BE2C (cell line): Measurements from ENCODE around the gene INHBB. TPM values are rescaled to one million over a fixed set of nuclear protein-coding genes. Genes with fewer than 3 reads are reported as not detected.

Source experiments
- DNase-seq: peaks from one replicate; pipeline ENCODE4 v3.0.0-alpha.2; 2020
- H3K27me3 ChIP-seq: fragments of 250-450 bp; sonication (Bioruptor Pico); 2 replicates; pipeline ENCODE4 v1.5.1; 2020; ENCODE audit warnings: mild to moderate bottlenecking
- H3K36me3 ChIP-seq: fragments of 250-450 bp; sonication (Bioruptor Pico); 2 replicates; pipeline ENCODE4 v1.5.1; 2020; ENCODE audit warnings: mild to moderate bottlenecking
- H3K4me1 ChIP-seq: fragments of 250-450 bp; sonication (Bioruptor Pico); 2 replicates; pipeline ENCODE4 v1.5.1; 2020
- H3K4me3 ChIP-seq: 2 replicates; pipeline ENCODE4 v1.5.1; 2011; ENCODE audit warnings: low read depth, low read length
- H3K9me3 ChIP-seq: fragments of 250-450 bp; sonication (Bioruptor Pico); 2 replicates; pipeline ENCODE4 v1.5.1; 2020
- polyA plus RNA-seq: library from polyadenylated mRNA; unstranded; fragments of >200 nt; gene quantifications from one replicate; pipeline ENCODE4 v1.2.1, GENCODE V29; 2012; ENCODE audit warnings: low read depth, missing spikeins; ENCODE audit not compliant: insufficient read length, insufficient read depth
- TF ChIP-seq, protein P1 (sequence below): IDR thresholded peaks from 2 replicates; pipeline ENCODE4 v1.5.1; 2012; ENCODE audit warnings: mild to moderate bottlenecking, low read depth, low read length

INHBB gene
- polyA plus RNA-seq, result not detected

DNA sequence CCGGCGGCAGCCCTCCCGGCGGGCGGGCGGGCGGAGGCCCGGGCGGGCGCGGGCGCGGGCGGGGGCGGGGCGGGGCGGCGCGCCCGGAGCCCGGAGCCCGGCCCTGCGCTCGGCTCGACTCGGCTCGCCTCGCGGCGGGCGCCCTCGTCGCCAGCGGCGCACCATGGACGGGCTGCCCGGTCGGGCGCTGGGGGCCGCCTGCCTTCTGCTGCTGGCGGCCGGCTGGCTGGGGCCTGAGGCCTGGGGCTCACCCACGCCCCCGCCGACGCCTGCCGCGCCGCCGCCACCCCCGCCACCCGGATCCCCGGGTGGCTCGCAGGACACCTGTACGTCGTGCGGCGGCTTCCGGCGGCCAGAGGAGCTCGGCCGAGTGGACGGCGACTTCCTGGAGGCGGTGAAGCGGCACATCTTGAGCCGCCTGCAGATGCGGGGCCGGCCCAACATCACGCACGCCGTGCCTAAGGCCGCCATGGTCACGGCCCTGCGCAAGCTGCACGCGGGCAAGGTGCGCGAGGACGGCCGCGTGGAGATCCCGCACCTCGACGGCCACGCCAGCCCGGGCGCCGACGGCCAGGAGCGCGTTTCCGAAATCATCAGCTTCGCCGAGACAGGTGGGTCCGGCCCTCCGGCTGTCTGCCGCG is at the start of gene INHBB:
Gene INHBB, plus strand, starts transcription at position 111 of the 641 bp plus-strand sequence. Its CDS starts 53 bp downstream, at position 164.
- Histone ChIP-seq H3K9me3 (no peaks in the 10 kb centered on the region), H3K4me1 (no peaks in the 10 kb centered on the region), H3K4me3 (no peak within 1 kb of the TSS), H3K36me3 (no peaks in the 10 kb centered on the region), H3K27me3 (peaks cover 51% of the 10 kb centered on the region)
- DNase-seq, result no peak
- TF ChIP-seq, protein P1, sequence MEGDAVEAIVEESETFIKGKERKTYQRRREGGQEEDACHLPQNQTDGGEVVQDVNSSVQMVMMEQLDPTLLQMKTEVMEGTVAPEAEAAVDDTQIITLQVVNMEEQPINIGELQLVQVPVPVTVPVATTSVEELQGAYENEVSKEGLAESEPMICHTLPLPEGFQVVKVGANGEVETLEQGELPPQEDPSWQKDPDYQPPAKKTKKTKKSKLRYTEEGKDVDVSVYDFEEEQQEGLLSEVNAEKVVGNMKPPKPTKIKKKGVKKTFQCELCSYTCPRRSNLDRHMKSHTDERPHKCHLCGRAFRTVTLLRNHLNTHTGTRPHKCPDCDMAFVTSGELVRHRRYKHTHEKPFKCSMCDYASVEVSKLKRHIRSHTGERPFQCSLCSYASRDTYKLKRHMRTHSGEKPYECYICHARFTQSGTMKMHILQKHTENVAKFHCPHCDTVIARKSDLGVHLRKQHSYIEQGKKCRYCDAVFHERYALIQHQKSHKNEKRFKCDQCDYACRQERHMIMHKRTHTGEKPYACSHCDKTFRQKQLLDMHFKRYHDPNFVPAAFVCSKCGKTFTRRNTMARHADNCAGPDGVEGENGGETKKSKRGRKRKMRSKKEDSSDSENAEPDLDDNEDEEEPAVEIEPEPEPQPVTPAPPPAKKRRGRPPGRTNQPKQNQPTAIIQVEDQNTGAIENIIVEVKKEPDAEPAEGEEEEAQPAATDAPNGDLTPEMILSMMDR, result no peak

DNA sequence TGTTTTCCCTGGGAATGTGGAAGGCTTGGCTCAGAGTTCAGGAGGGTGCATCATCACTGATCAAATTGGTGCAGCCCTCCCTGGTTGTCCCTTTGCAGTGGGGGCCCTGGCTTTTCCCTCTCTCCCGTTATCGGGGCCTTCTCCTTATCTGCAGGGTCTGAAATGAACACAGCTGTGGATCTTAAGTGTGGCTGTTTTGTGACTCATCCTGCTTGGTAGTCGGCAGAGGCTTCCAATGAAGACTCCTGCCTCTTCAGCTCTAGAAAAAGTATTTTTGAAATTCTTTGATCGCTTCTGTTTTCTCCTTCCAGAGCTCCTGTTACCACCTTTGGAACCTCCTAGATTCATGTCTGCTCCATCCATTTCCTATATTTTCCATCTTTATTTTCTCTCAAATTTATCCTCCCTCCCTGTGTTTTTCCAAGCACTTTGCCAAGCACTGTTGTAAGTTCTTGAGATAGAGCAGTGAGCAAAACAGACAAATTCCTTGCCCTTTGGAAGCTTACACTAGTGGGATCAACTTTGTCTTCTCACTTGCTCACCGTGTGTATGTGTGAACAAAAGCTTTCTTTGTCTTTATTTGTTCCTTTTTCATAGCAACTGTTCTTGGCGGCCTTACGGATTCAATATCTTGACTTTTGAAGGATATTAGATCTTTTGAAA is 47.6 kb upstream of the INHBB start:
- TF ChIP-seq, protein P1, result no peak
- Histone ChIP-seq H3K27me3 (no peaks in the 10 kb centered on the region), H3K4me1 (no peaks in the 10 kb centered on the region), H3K9me3 (no peaks in the 10 kb centered on the region), H3K4me3 (no peak overlapping the region), H3K36me3 (no peaks in the 10 kb centered on the region)
- no peak for DNase-seq

DNA sequence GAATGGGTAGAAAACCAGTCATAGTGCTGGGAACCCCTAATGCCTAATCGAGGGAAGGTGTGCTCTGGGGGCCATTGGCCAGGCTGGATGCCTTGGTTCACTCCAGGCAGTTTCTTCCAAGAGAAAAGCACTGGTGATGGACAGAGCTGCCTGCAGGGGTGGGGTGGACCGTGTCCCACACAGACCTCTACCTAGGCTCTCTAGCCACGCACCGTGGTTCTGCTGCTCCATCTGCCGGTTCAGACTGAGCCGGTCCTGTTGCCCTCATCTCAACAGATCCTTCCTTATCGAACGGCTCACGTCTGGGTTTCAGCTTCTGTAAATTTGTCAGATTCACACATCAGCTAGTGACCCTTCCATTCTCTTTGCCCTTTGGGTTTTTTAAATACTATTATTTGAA is 46.9 kb upstream of the INHBB start:
- no peaks in the 10 kb centered on the region for H3K27me3 ChIP-seq
- no peaks in the 10 kb centered on the region for H3K4me1 ChIP-seq
- TF ChIP-seq, protein P1, result no peak
- no peaks in the 10 kb centered on the region for H3K36me3 ChIP-seq
- DNase-seq, result no peak
- H3K9me3 ChIP-seq, result no peaks in the 10 kb centered on the region
- no peak overlapping the region for H3K4me3 ChIP-seq

DNA sequence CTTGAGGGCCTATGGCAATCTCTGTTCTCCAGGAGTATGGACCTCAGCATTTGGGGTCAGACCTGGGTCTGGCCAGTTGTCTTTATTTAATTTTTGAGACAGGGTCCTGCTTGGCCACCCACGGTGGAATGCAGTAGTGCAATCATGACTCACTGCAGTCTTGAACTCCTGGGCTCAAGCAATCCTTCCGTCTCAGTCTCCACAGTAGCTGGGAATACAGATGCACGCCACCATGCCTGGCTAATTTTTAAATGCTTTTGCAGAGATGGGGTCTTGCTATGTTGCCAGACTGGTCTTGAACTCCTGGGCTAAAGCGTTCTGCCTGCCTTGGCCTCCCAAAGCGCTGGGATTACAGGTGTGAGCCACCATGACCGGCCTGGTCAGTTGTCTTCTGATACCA is 46.4 kb upstream of the INHBB start:
- no peak overlapping the region for H3K4me3 ChIP-seq
- H3K9me3 ChIP-seq, result no peaks in the 10 kb centered on the region
- TF ChIP-seq, protein P1, result no peak
- no peaks in the 10 kb centered on the region for H3K27me3 ChIP-seq
- no peak for DNase-seq
- H3K4me1 ChIP-seq, result no peaks in the 10 kb centered on the region
- H3K36me3 ChIP-seq, result no peaks in the 10 kb centered on the region

DNA sequence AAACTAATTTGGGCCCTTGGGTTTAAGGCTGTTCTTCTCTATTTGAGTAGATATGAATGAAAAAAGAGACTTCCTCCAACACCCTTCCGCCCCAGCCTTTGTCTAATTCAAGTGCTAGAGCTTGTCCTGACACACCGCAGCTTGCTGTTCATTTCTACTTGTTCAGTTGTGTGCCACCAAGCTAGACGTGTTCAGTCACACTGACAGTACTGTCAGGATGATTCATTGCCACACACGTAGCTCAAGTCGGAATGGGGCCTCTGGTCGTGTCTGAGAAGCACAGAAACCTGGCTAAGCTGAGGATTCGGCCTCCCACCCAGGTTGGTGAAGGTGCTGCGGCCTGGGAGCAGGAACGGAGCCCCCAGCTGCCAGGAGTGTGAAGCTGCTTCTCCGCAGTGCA is 45.6 kb upstream of the INHBB start:
- TF ChIP-seq, protein P1, result no peak
- Histone ChIP-seq H3K27me3 (no peaks in the 10 kb centered on the region), H3K9me3 (no peaks in the 10 kb centered on the region), H3K4me3 (no peak overlapping the region), H3K4me1 (no peaks in the 10 kb centered on the region), H3K36me3 (no peaks in the 10 kb centered on the region)
- no peak for DNase-seq

DNA sequence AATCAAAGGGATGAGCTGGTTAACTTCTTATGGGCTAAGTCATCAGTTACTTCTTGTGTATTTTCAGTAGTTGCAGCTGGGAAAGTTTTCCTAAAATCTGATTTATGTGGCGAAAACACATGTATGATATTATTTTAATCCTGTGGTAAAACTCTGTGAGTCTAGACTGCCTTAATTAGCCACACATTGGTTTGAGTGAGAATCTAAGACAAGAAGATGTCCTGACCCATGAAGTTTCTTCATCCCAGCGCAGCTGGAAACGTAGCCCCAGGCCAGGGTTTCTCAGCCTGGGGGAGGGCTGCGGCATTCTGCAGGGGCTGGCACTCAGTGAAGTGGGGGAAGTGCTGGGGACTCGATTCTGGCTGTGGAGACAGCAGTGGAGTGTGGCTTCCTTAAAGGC is 44.7 kb upstream of the INHBB start:
- TF ChIP-seq, protein P1, result no peak

More for the DNA sequence above, 44.7 kb upstream of the INHBB start:
- Histone ChIP-seq H3K36me3 (no peaks in the 10 kb centered on the region), H3K9me3 (no peaks in the 10 kb centered on the region), H3K27me3 (no peaks in the 10 kb centered on the region), H3K4me3 (no peak overlapping the region), H3K4me1 (no peaks in the 10 kb centered on the region)
- DNase-seq, result no peak
